ENCODE data around the gene PHKB. TPM values are rescaled to one million over a fixed set of nuclear protein-coding genes. Genes with fewer than 3 reads are reported as not detected.
"Not testable (repeated sequence)": the region's sequence is repeated elsewhere in the genome, so short reads cannot be mapped to it uniquely, and the experiment has no call there.

PHKB gene
- polyA plus RNA-seq, 3 donors = 65.9 to 92.4 (median 75.4) TPM

DNA sequence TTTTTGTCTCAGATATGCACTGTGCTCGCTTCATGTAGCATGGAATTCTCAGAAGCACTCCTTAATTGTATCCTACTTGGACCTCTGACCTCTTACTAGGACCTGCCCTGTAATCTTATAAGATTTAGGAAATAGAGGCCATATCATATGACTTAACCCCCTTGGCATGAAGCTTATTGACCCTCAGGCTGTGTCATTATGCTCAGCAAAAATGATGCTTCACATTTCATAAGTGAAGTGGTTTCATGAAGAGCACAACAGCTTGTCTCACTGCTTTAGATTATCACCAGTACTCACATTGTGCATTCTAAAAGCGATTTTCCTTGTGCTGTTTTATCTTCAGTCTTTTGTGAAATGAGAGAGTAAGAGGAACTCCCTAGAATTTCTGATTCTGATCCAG is 6.4 kb downstream of the PHKB start:
- DNase-seq = no peak

DNA sequence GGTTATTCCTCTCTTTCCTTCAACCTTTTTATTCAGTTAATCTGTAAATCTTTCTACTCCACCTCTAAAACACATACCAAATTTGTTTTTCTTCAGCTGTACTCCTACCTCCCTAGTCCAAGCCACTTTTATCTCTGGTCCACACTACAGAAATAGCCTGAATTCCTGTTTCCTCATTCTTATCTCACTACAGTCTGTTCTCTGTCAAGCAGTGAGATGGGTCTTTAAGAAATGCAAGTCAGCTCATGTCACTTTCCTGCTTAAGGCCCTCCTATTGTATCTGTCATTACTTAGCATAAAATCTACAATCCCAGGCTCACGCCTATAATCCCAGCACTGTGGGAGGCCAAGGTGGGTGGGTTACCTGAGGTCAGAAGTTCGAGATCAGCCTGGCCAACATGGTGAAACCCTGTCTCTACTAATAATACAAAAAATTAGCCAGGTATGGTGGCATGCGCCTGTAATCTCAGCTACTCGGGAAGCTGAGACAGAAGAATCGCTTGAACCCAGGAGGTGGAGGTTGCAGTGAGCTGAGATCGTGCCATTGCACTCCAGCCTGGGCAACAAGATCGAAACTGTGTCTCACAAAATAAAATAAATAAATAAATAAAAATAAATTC is 7.0 kb downstream of the PHKB start:
- not testable (repeated sequence) for DNase-seq

DNA sequence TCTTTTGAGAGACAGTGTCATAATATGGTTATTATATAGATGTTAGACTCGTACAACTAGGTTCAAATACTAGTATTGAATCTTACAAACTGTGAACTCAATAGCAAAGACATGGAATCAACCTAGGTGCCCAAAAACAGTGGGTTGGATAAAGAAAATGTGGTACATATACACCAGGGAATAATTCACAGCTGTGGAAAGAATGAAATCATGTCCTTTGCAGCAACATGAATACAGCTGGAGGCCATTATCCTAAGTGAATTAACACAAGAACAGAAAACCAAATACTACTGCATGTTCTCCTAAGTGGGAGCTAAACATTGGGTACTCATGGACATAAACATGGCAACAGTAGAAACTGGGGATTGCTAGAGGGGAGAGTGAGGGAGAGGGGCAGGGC is 8.1 kb downstream of the PHKB start:
- no peak for DNase-seq

DNA sequence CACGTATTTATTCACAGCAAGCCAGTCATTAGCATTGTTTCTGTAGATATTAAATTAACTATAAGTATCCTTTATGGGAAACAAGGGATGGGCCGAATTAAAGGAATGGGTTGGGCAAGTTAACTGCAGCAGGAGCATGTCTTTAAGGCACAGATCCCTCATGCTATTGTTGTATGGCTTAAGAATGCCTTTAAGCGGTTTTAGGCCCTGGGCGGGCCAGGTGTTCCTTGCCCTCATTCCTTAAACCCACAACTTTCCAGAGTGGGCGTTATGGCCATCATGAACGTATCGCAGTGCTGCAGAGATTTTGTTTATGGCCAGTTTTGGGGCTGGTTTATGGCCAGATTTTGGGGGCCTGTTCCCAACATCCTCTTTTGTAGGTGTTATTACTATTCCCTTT is 9.1 kb downstream of the PHKB start:
- no peak for DNase-seq

DNA sequence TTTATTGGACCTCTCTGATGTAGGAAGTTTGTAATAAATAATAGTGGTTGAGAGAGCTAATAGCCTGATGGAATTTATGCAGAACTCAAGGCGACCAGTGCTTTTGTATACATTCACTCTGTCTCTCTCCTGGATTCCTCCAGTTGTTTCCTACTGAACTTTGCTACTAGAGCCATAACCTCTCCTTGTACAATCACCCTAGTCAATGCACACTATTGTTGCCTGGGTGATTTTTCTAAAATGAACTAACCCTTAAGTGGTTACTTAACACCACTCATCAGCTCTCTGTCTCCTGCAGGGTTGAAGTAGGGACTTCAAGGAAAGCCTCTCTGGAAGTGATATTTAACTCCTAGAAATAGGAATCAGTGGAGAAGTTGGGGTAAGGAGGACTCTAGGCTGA is 9.7 kb downstream of the PHKB start:
- no peak for DNase-seq

DNA sequence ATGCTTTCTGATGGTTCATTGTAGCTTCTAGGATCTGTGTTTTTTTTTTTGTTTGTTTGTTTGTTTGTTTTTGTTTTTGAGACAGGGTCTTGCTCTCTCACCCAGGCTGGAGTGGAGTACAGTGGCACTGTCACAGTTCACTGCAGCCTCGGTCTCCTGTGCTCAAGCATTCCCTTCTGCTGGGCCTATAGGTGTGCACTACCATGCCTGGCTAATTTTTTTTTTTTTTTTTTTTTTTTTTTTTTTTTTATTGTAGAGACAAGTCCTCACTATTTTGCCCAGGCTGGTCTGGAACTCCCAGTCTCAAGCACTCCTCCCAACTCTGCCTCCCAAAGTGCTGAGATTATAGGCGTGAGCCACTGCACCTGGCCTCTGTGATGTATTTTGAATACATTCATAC is 11.9 kb downstream of the PHKB start:
- DNase-seq = not testable (repeated sequence)

DNA sequence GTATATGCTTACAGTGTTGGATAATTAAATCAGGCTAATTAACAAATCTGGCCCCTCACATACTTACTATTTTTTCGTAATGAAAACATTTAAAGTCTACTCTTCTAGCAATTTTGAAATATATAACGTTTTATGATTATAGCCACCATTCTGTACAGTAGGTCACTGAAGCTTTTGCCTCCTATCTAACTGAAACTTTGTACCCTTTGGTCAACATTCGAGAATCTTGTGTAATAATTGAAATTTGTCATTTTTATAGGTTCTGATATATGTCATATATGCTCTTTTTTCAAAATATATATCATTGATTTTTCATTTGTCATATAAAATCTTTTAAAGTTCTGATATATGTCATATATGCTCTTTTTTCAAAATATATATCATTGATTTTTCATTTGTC is 12.7 kb downstream of the PHKB start:
- DNase-seq = no peak

DNA sequence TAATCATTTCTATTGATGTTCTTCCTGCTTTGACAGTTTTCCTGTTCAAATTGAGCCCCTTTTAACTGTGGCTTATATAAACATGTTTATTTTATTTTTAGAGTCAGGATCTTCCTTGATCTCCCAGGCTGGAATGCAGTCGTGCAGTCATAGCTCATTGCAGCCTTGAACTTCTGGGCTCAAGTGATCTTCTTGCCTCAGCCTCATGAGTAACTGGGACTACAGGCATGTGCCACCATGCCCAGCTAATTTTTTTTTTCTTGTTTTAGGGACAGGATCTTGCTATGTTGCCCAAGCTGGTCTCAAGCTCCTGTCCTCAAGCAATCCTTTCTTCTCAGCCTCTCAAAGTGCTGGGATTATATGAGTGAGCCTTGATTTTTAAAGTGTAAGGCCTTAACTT is 14.7 kb downstream of the PHKB start:
- no peak for DNase-seq

DNA sequence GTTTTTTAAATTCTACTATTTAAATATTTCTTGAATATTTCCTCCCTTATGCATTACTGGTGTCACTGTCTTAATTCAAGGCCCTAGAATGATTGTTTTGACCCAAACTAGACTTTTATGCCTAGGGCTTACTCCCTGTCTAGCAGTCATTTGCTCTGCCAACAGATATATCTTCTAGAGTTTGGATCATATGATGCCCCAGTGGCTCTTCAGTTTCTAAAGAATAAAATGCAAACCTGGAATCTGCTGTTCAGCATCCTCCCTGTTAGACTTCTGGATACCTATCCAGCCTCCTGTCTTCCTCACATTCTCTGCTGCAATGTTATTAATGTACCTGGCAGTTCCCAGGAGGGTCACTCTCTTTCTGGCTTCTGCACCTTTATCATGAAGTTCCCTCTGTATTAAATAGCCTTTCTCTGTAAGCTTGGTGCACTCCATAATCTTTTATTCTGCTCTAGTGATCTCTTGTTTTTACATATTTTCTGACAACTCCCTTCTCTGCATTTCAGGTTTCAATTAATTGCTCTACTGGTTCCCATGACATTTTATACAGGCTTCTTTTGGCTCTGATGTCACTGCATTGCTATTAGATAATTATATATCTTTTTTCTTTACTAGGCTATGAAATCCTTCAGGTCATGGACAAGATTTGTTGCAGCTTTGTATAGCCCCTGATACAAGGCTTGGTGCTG is 15.7 kb downstream of the PHKB start:
- no peak for DNase-seq

DNA sequence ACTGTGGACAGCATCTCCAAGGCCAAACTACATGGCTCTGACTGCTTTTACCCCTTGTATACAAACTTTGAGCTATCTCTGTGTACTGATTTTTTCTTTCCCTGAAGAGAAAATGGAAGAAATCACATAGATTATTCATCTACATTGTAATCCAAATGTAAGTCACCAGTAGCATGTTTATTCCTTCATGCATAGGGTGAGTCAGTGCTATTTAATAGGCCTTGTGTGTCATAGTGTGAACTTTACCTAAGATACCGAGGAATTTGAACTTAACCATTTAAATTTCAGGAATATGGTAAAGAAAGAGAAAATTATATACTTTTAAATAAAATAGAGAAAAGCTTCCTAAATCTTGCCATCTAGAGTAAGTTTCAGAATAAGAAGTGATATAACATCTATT is 16.5 kb downstream of the PHKB start:
- no peak for DNase-seq

DNA sequence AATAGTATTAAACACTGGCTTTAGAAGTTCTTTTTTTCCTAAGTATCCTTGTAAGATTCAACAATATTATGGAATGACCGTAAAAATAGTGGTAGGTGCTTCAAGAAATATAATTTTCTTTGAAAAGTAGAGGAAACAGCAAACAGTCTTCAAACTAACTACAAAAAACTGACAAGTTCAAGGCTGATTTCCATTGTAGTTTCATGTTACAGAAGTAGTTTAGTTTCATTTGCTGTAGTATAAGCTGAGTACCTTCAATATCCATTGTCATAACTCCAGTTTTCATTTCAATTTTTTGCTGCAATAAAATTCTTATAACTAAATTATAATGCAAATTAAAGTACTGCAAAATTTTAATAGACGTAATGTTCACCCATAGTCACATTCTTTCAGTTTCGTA is 19.3 kb downstream of the PHKB start:
- DNase-seq = no peak

DNA sequence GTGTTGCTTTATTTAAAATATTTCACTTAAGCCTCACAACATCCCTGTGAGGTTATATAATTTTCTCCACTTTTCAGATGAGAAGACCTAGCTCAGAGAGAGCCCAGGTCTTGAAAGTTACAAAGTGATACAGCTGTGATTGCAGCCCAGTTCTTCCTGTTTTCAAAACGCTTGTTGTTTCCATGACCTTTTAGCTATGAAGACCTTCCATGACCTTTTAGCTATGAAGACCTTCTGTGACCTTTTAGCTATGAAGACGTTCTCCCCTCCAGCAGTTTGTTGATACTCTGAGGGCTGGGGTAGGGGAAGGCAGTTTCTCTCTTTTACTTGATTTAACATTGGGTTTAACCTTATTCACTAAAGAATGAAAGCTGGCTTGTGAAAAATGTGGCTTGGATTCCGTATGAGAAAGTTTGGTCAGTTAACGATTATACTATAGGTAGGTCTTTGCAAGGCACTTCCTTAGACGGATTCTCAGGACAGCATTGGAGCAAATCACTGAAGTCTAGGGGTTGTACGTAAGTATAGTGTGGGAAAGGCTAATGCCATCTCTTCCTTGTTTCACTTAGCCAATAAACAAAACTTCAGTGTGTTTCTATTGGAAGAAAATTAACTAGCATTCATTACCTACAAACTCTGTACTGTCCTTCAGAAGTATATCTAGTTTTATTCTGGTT is 20.7 kb downstream of the PHKB start:
- no peak for DNase-seq

DNA sequence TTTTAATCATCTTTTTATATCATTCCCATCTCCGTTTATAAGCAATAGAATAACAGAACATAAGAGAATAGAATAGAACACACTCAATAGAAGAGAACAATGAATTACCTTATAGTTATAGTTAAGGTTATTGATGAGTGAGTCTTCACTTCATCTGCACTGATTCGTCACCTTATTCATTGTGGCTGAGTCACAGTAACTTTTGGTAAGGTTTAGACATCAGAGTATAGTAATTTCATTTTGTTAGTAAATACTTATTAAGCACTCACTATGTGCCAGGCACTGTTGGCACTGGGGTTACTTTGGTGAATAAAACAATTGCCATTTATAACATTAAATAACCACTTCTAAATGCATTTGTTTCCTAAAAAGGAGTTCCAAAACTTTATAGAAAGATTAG is 22.5 kb downstream of the PHKB start:
- no peak for DNase-seq

DNA sequence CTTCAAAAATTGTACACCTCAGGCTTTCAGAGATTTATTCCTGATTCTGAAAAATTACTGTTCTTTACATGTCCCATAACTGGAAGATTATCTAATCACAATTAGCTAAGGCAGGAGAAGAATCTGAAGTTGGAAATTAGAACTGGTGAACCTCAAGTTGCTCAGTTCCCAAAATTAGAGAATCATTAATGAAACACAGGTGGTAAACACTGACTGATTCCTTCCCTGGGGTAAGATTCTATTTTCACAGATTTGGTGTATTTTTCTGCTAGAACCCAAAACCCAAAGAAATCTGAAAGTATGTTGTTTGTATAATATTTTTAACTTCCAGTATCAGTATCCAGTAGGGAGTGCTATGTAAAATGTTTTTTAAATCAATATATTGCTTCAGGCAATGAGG is 25.7 kb downstream of the PHKB start:
- DNase-seq = no peak

DNA sequence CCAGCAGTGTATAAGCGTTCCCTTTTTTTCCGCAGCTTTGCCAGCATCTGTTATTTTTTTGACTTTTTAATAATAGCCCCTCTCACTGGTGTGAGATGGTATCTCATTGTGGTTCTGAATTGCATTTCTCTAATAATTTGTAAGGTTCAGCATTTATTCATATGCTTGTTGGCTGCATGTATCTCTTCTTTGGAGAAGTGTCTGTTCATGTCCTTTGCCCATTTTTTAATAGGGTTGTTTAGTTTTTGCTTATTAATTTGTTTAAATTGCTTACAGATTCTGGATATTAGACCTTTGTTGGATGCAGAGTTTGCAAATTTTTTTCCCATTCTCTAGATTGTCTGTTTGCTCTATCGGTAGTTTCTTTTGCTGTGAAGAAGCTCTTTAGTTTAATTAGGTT is 26.9 kb downstream of the PHKB start:
- no peak for DNase-seq

DNA sequence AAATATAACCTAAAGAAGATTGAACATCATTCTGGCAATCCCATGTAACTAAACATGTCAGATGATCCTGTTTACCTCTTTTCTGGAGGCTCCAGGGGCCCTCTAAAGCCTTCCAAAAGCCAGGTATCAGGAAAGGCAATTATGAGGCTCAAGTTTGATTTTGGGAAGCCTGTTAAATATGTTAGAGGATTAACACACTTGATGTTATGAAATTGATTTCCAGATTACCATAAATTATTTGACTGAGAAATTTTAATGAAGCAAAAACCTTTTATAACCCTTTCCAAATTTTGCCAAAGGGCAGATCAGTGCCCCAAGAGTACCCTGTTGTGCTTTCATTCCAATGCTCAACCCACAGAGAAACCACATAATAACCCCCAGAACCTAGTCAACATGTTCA is 29.3 kb downstream of the PHKB start:
- no peak for DNase-seq

DNA sequence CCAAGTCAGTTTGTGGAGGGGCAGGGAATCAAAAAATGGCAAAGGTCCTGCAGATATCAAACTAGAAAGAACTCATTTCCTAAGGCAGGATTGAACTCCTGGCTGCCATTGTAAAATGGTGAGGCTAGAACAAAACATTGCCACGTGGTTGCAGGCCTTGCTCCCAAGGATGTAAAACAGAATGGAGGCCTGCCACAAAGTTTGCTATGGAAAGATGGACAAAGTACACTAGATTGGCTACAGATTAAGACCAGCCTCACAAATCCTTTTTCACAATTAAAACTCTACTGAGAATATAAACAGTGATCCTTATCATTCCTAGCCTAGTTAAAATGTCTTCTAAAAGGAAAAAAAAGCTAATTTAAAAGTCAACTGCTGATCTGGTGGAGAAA is 30.9 kb downstream of the PHKB start:
- DNase-seq = no peak

DNA sequence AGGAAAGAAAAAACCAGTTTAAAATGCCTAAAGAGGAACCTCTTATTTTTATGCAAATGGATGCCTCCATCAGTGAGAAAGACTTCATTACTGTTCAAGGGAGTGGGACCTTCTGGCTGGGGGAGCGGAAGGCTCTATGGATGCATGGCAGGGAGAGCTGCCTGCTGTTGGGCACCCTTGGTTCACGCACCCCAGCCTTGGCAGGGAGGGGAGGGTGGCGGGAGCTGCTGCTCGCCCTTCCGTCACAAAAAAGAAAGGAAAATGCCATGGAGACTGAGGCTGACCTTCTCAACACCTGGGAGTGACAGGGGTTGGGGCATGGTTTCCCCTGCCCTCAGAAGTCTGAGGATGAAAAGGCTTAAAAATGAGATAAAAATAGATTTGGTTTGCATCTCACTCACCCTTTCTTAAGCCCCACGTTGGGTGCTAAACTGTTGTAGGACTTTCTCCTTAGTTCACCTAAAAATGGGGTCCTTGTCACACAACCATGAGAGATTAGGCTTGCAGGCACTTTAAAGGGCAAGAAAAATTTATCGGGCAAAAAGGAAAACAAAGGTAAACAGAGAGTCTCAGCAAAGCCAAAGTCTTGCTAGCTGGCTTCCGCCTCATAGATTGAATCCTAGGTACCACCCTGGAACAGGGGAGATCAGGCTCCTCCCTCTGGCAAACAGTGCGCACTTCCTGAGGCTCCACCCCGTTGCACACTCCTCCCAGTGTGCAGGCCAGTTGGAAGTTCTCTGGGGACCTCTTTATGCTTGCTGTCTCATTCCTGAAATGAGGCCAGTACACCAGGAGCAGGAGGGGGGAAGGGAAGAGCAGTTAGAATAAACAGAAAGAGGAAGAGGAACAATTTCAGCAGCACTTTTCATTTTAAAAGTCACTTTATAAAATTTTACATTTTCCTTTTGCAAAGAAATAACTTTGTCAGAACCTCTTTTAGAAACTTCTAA is 31.6 kb downstream of the PHKB start:
- DNase-seq = no peak

DNA sequence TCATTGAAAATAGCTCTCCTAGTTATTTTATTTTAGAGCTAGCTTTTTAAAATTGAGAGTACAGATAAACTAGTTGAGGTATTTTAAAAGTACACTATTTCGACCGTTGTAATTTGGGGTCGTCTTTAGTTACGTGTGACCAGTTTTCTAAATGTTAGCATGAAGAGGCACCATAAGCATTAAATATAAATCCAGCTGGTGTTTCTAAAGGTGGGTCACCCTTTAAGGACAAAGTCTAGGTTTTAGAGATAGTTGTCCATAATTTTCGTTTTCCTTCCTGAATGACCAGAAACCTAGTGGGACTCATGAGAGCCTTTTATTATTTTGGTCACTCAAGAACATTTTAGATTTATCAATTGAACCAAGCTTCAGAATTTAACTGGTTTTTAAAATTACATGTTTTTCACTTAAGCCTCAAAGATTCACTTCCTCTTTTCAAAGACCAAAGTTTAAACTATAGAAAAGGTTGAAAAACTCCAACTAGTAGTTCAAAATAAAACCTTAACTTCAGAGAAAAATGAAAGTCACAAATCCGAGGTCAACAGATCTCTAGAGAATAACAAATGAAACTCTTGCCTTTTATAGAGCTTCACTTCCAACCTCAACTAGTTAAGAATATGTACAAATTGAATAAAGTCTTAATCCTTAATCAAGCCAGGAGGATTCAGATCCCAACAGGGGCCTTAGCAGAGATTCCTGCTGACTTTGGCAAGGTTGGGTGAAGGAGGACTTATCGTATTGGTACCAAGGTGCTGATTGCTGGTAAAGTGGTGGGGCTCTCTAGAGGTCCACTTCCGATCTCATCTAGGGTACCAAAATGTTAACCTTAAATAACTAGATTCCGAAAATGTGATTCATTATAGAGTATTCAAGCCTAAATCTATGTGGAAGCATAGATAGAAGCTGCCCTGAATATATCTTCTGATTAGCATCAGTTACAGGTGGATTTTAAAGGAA is 32.5 kb downstream of the PHKB start:
- no peak for DNase-seq

DNA sequence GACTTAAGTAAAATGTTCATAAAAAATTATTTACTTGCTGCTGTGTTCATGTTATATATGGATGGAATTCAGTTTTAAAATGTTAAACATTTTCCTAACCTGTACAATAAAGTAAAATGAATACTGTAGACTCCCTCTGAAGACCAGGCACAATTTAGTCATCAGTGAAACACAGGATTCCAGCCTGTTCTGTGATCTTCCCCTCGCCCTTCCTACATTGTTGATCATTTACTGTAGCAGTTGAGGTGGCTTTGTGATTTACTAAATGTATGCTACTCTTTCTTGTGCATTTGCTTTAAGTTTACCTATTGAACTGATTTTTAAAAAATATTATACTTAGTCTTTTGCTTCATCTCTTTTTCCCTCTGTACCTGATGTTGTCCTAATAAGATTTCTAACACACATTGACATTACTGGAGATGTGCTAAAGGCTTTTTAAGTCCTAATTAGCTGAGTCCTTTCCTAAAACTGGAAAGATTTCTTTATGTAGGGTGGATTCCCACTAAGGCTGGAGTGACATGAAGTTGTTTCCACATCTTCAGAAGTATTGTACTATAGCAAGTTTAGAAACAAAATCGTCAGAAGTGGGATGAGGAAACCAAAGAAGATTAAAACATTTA is 38.1 kb downstream of the PHKB start:
- DNase-seq = no peak
